ENCODE data around the gene CELSR1. TPM values are rescaled to one million over a fixed set of nuclear protein-coding genes. Genes with fewer than 3 reads are reported as not detected.
A peak's percentile ranks its signal among the peaks of the same experiment; 100 is the strongest.

CELSR1 gene
- total RNA-seq, 1 experiment from 2014 or later: 22.6 TPM

DNA sequence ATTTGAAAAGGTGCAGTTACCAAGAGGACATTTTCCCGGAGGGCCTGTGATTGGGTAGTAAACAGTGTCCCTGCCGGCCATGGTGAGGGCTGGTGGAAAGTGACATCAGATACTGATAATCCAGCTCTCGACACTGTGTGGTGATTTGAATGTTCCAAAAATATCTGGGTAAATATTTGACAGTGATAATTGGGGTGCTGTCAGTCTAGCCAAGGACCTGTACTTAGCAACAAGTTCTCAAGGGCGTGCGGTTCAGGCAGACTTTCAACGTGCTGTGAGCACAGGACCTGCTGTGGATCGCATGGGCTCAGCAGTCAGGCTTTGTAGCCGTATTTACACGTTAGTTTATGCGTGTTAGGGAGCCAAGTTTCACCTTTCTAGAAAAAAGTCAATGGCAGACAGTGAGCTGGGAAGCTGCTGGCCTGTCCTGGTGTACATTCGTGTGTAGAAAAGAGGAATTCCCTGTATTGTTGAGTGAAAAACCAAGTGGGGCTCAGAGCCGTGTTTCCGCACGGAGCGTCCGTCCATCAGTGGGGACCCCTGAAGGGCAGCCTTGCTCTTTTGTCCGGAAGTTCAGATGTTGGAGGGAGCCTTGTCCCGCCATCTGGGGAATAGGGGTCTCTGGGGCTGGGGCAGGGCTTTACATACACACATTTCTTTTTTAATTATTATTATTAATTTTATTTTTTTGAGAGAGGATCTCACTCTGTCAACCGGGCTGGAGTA, 190.6 kb downstream of the CELSR1 start:
- Histone ChIP-seq H4K5ac (ENCODE audit: insufficient read length, low read depth, low read length) (peak overlapping the region; percentile 43), H3K27ac (ENCODE audit: insufficient read length, low read depth, low read length) (no peak overlapping the region), H3K56ac (ENCODE audit: insufficient read length, low read depth, low read length) (no peak overlapping the region), H2BK120ac (ENCODE audit: low read depth, low read length, poor library complexity, severe bottlenecking) (no peak overlapping the region), H4K20me1 (ENCODE audit: control insufficient read depth, insufficient read depth, insufficient read length) (peaks cover 5% of the 10 kb centered on the region), H2BK20ac (ENCODE audit: low read depth, low read length, poor library complexity, severe bottlenecking) (no peak overlapping the region), H3T11ph (ENCODE audit: low read length) (no peak overlapping the region), H2AK5ac (ENCODE audit: insufficient read length, low read length) (no peak overlapping the region), H2BK12ac (ENCODE audit: insufficient read length, low read depth, low read length) (no peak overlapping the region), H3K23ac (ENCODE audit: insufficient read length, low read depth, low read length) (no peak overlapping the region), H3K18ac (ENCODE audit: insufficient read length, low read depth, low read length) (no peak overlapping the region), H3K23me2 (ENCODE audit: insufficient read length, low read depth, low read length, poor library complexity, severe bottlenecking) (no peaks in the 10 kb centered on the region), H3K4me2 (ENCODE audit: insufficient read depth, insufficient read length, low read length) (no peak overlapping the region), H3K9ac (ENCODE audit: extremely low read depth, insufficient read length, low read length) (no peak overlapping the region), H4K91ac (ENCODE audit: insufficient read length, low read depth, low read length) (no peak overlapping the region), H3K4ac (ENCODE audit: low read depth, low read length) (no peak overlapping the region), H3K79me1 (ENCODE audit: insufficient read depth, low read depth, low read length, poor library complexity, severe bottlenecking) (no peaks in the 10 kb centered on the region), H4K8ac (replicated peaks; ENCODE audit: insufficient read length, low read depth, low read length) (no peak overlapping the region), H3K14ac (ENCODE audit: insufficient read depth, low read length) (no peak overlapping the region), H3K79me2 (ENCODE audit: insufficient read depth, low read length) (0 out of 2 replicates have a peak, but pooled peaks cover 2% of the 10 kb centered on the region), H2BK15ac (ENCODE audit: low read depth, low read length) (no peak overlapping the region), H3K27me3 (ENCODE audit: insufficient read depth, low read length) (no peaks in the 10 kb centered on the region), H3K9me3 (ENCODE audit: control insufficient read depth, low read depth, low read length) (no peaks in the 10 kb centered on the region), H3K4me1 (ENCODE audit: insufficient read depth, low read length) (no peaks in the 10 kb centered on the region), H2BK5ac (ENCODE audit: insufficient read length, low read length) (no peak overlapping the region), H2AFZ (ENCODE audit: low read length) (no peak overlapping the region)
- no peak overlapping the region for H3K4me3 Mint-ChIP-seq
- H3K9me3 Mint-ChIP-seq: no peaks in the 10 kb centered on the region
- no peak overlapping the region; a peak in 1 of 7 replicates for H3K27ac Mint-ChIP-seq
- DNase-seq: no peak
- H3K27me3 Mint-ChIP-seq (ENCODE audit: low read depth): no peaks in the 10 kb centered on the region
- no CpG with 5 or more reads among the region's 19 CpGs for WGBS (ENCODE audit: extremely low coverage, insufficient read length, low lambda C conversion rate)
- TF ChIP-seq, protein P1, sequence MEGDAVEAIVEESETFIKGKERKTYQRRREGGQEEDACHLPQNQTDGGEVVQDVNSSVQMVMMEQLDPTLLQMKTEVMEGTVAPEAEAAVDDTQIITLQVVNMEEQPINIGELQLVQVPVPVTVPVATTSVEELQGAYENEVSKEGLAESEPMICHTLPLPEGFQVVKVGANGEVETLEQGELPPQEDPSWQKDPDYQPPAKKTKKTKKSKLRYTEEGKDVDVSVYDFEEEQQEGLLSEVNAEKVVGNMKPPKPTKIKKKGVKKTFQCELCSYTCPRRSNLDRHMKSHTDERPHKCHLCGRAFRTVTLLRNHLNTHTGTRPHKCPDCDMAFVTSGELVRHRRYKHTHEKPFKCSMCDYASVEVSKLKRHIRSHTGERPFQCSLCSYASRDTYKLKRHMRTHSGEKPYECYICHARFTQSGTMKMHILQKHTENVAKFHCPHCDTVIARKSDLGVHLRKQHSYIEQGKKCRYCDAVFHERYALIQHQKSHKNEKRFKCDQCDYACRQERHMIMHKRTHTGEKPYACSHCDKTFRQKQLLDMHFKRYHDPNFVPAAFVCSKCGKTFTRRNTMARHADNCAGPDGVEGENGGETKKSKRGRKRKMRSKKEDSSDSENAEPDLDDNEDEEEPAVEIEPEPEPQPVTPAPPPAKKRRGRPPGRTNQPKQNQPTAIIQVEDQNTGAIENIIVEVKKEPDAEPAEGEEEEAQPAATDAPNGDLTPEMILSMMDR (conservative IDR thresholded peaks at IDR 0.05): no peak
- peaks cover 31 to 96% (median 89%) of the 10 kb centered on the region in 3 experiments; a peak in 6 of 7 replicates for H3K36me3 Mint-ChIP-seq (ENCODE audit: insufficient read depth in 1 of 3, low read depth in 3 of 3)
- H3K4me1 Mint-ChIP-seq: no peaks in the 10 kb centered on the region

Measured in H9 (cell line).